OCI-LY3 (cell line): Measurements from ENCODE around the gene GNAQ.
"Not testable (repeated sequence)": the region's sequence is repeated elsewhere in the genome, so short reads cannot be mapped to it uniquely, and the experiment has no call there.

Source experiments
- H2AFZ ChIP-seq: fragments of 200-600, 300-600 bp; shearing (Covaris generic); 2 replicates; pipeline ENCODE4 v1.6.0; 2014; ENCODE audit warnings: antibody characterized with exemption, low read depth, low read length
- H3K27ac ChIP-seq: fragments of 200-600, 300-600 bp; sonication (generic); 2 replicates; pipeline ENCODE4 v1.5.1; 2014; ENCODE audit warnings: mild to moderate bottlenecking, low read length, moderate library complexity, mixed read lengths
- H3K27me3 ChIP-seq: fragments of 200-600, 300-600 bp; sonication (generic); 2 replicates; pipeline ENCODE4 v1.6.1; 2014; ENCODE audit warnings: low read depth, low read length, mixed read lengths
- H3K36me3 ChIP-seq: fragments of 200-600, 300-600 bp; sonication (generic); replicated peaks from 2 replicates; pipeline ENCODE3; 2014; ENCODE audit warnings: low read depth, low read length, mixed read lengths
- H3K4me1 ChIP-seq: fragments of 300-600, 200-600 bp; sonication (generic); 2 replicates; pipeline ENCODE4 v1.6.1; 2014; ENCODE audit warnings: low read length, mixed read lengths
- H3K4me2 ChIP-seq: fragments of 200-600, 300-600 bp; sonication (generic); 2 replicates; pipeline ENCODE4 v1.6.1; 2014; ENCODE audit warnings: low read length, mixed read lengths
- H3K4me3 ChIP-seq: fragments of 300-600, 200-600 bp; sonication (generic); 2 replicates; pipeline ENCODE4 v1.5.1; 2014; ENCODE audit warnings: antibody characterized with exemption, mild to moderate bottlenecking, low read length, moderate library complexity
- H3K79me2 ChIP-seq: fragments of 300-600, 200-600 bp; shearing (Covaris generic); 2 replicates; pipeline ENCODE4 v1.6.1; 2014; ENCODE audit warnings: mild to moderate bottlenecking, low read length, mixed read lengths
- H3K9ac ChIP-seq: fragments of 300-600, 200-600 bp; shearing (Covaris generic); 2 replicates; pipeline ENCODE4 v1.6.0; 2014; ENCODE audit warnings: mild to moderate bottlenecking, low read length, moderate library complexity
- H3K9me3 ChIP-seq: fragments of 200-600, 300-600 bp; shearing (Covaris generic); 2 replicates; pipeline ENCODE4 v1.6.1; 2014; ENCODE audit warnings: low read length, mixed read lengths; ENCODE audit not compliant: insufficient read depth
- H4K20me1 ChIP-seq: fragments of 200-600, 300-600 bp; sonication (generic); 2 replicates; pipeline ENCODE4 v1.6.1; 2016; ENCODE audit warnings: low read length, mixed read lengths; ENCODE audit not compliant: insufficient read depth
- CTCF ChIP-seq: fragments of 200-600, 300-600 bp; sonication (generic); IDR thresholded peaks from 2 replicates; pipeline ENCODE4 v1.5.1; 2014; ENCODE audit warnings: antibody characterized with exemption, low read length, low read depth
- EZH2phosphoT487 ChIP-seq: fragments of 200-600 bp; shearing (Covaris generic); IDR thresholded peaks from 2 replicates; pipeline ENCODE4 v1.6.1; 2018; ENCODE audit warnings: antibody characterized with exemption, mixed run types, low read depth

The GNAQ gene

GRCh38 chr9:77726814-77727213 is 304.8 kb downstream of the GNAQ start:
- Histone ChIP-seq H3K4me2 (no peak overlapping the region), H3K79me2 (no peaks in the 10 kb centered on the region), H3K9me3 (no peaks in the 10 kb centered on the region), H3K4me1 (peaks cover 40% of the 10 kb centered on the region), H4K20me1 (no peaks in the 10 kb centered on the region), H2AFZ (no peak overlapping the region), H3K27ac (no peak overlapping the region), H3K9ac (no peak overlapping the region), H3K27me3 (no peaks in the 10 kb centered on the region), H3K36me3 (no peaks in the 10 kb centered on the region), H3K4me3 (no peak overlapping the region)
- no peak for TF ChIP-seq CTCF
- no peak for TF ChIP-seq EZH2phosphoT487

DNA sequence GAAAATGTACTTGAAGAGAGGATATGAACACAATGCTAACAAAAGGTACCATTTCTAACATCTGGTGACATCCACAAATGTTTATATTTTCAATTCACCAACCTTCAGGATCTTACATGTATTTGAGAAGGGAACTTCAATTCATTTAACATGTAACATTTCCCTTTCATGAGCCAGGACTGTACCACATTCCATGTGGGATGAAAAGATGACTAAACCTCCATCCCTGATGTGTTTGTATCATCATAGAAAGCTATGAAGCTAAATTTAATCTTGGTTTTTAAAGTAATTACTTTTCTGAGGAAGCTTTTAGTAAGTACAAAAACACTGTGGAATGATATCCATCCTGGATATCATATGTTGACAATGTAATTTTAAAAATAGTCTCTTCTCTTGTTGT is 305.3 kb downstream of the GNAQ start:
- H3K9me3 ChIP-seq, result no peaks in the 10 kb centered on the region
- no peak overlapping the region for H3K27ac ChIP-seq
- TF ChIP-seq EZH2phosphoT487 (no peak), CTCF (no peak)
- H3K4me1 ChIP-seq, result peaks cover 35% of the 10 kb centered on the region
- no peaks in the 10 kb centered on the region for H3K27me3 ChIP-seq
- no peak overlapping the region for H2AFZ ChIP-seq
- H4K20me1 ChIP-seq, result no peaks in the 10 kb centered on the region
- H3K4me2 ChIP-seq, result no peak overlapping the region
- H3K9ac ChIP-seq, result no peak overlapping the region
- H3K79me2 ChIP-seq, result no peaks in the 10 kb centered on the region
- no peaks in the 10 kb centered on the region for H3K36me3 ChIP-seq
- H3K4me3 ChIP-seq, result no peak overlapping the region

DNA sequence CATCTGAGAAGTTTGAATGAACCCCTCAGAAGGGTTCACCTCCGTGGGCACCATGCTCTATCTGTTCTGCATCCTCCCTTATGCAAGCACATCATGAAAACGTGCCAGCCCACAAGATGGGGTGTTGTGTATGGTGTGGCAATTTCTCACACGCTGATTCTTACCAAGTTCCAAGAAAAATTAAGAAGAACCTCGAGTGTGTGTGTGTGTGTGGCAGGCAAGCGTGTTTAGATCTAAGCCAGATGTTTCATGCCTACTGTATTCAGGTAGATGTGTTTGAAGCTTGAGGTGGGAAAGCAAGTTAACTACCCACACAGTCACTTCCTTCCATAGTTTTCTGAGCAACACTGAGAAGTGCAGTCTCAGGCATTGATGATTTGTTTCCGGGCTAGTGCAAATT is 305.8 kb downstream of the GNAQ start:
- no peaks in the 10 kb centered on the region for H3K36me3 ChIP-seq
- no peaks in the 10 kb centered on the region for H3K27me3 ChIP-seq
- H3K4me3 ChIP-seq, result no peak overlapping the region
- H3K27ac ChIP-seq, result no peak overlapping the region
- peaks cover 30% of the 10 kb centered on the region for H3K4me1 ChIP-seq
- no peak overlapping the region; the same call in 1 of the 2 replicates for H2AFZ ChIP-seq
- no peak for TF ChIP-seq EZH2phosphoT487
- TF ChIP-seq CTCF, result no peak
- no peak overlapping the region for H3K4me2 ChIP-seq
- H4K20me1 ChIP-seq, result no peaks in the 10 kb centered on the region
- H3K9me3 ChIP-seq, result no peaks in the 10 kb centered on the region
- H3K79me2 ChIP-seq, result no peaks in the 10 kb centered on the region
- H3K9ac ChIP-seq, result no peak overlapping the region

DNA sequence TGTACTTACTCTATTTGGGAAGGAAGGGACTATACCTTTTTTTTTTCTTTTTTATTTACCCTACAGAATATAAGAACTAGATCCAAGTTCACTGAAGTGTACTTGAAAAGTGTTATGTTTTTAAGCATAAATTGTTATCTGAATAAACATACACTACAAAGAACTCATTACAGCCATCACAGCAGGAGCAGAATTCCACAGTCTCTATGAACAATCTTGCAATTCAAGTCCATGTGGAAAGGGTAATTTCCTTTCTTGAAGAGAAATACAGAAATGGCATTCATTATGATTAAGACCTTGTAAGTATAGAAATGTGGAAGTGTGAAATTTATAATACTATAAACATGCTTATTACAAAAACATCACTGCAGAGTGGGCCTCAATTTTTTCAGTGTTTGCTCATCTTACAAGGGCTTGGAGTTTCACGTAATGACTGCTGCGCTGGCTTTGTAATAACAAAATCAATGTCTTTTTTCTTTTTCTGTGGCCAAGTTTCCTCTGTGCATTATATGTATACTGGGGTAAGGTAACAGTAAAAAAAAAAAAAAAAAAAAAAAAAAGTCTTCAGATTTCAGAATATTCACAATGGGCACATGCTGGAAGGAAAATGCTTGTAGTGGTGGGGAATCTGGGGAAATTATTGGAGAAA is 306.4 kb downstream of the GNAQ start:
- TF ChIP-seq CTCF, result no peak
- no peak for TF ChIP-seq EZH2phosphoT487
- no peak overlapping the region for H3K4me2 ChIP-seq
- H3K4me1 ChIP-seq, result peaks cover 24% of the 10 kb centered on the region
- no peaks in the 10 kb centered on the region for H3K79me2 ChIP-seq
- H2AFZ ChIP-seq, result no peak overlapping the region
- no peaks in the 10 kb centered on the region for H3K9me3 ChIP-seq
- H3K36me3 ChIP-seq, result no peaks in the 10 kb centered on the region
- no peak overlapping the region for H3K4me3 ChIP-seq
- H4K20me1 ChIP-seq, result no peaks in the 10 kb centered on the region
- no peak overlapping the region for H3K9ac ChIP-seq
- no peaks in the 10 kb centered on the region for H3K27me3 ChIP-seq
- H3K27ac ChIP-seq, result no peak overlapping the region

DNA sequence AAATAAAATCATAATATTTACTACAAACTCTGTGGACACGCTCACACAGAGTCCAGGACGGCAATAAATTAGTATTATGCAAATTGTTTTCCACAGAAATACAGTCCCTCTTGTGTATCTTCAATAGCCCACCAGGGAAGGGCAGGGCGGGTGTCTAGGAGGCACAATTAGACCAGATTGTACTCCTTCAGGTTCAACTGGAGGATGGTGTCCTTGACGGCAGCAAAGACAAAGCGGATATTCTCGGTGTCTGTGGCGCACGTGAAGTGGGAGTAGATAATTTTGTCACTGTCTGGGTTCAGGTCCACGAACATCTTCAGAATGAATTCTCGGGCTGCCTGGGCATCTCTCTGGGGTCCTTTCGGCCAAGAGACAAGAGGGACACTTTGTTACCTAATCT is 310.5 kb downstream of the GNAQ start:
- not testable (repeated sequence) for H3K36me3 ChIP-seq, H3K79me2 ChIP-seq, H3K27ac ChIP-seq

More for the DNA sequence above, 310.5 kb downstream of the GNAQ start:
- H4K20me1 ChIP-seq, H3K4me3 ChIP-seq, H3K27me3 ChIP-seq, H3K4me1 ChIP-seq, H3K9ac ChIP-seq, H2AFZ ChIP-seq, H3K9me3 ChIP-seq, H3K4me2 ChIP-seq: not testable (repeated sequence)
